Activated effector memory CD4-positive, alpha-beta T cell treated with Interleukin-2 at 50 U/mL for 16 hours (primary cell): ENCODE measurements around the gene SH2D6.
"Not testable (repeated sequence)": the region's sequence is repeated elsewhere in the genome, so short reads cannot be mapped to it uniquely, and the experiment has no call there.

ENCODE experiments used
- DNase-seq: peaks from one replicate; pipeline ENCODE4 v3.0.0-alpha.2; 2020

Gene SH2D6

DNA sequence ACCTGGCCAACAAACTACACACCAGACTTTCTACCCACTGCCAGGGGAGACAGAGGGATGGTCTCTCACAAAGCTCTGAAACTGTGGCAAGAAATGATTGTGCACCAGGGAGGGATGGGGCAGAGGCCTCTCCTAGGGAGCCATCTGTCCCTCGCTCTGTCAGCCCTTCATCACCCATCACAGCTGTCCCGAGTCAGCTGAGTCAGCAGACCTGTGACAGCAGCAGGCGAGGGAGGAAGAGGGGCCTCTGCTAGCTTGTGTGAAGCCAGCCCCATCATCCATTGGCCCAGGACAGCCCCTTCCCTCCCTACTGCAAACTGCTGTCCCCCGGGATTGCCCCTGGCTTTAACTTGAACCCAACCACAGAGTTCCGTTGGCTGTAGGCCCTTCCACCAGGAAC lies 5.0 kb downstream of the SH2D6 start:
- DNase-seq, result no peak

DNA sequence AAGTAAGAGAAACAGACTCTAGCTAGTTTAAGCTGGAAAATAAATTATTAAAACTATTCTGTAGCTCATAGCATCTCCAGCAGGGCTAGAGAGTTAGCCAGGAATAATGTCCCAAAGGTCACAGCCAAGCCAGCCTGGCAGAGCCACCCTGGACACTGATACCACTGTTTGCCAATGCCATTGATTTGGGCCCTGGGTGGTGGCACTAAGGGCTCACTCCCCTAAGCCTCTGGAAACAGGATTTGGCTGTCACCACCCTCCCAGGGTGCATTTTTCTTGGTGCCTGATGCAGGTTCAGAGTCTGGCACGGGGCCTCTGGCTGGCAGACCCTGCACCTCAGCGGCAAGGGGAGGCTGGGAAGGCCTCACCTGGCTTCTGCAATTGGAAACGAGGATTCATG lies 7.1 kb downstream of the SH2D6 start:
- no peak for DNase-seq

DNA sequence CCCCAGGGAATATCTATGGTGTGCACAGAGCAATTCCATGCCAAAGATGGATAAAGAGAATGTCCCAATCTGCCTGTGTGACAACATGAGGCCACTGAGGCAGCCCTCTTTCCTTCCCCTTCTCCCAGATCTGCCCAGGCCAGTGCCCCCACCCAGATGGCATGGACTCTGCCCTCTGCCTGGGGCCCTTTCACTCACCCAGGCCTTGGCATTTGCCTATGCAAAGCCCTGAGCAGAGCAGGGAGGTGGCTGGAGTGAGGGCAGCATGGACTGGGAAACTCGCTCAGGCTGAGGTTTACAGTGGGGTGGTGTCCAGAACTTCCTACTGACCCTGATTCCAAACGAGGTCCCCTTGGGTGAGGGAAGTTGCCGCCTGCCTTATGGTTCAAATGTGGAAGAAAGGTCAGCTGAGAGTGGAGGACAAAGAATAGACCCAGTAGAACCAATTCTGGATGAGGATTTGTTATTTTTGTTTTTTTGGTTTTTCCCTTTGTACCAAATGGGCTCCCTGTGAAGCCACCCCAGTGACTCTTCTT lies 8.9 kb downstream of the SH2D6 start:
- no peak for DNase-seq

DNA sequence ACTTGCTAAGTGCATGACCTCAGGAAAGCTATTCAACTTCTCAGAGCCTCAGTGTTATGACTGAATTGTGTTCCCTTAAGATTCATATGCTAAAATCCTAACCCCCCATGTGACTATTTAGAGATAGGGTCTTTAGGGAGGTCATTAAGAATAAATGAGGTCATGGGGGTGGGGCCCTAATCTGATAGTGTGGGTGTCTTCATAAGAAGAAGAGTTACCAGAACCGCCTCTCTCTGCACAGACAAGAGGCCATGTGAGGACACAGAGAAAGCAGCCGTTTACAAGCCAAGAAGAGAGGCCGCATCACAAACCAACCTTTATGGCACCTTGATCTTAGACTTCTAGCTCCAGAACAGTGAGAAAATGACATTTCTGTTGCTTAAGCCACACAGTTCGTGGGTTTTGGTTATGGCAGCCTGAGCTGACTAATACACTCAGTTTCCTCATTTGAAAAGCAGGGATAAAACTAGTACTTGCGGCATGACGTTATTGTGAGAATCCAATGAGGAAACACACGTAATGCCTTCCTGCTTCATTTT lies 9.9 kb downstream of the SH2D6 start:
- no peak for DNase-seq

DNA sequence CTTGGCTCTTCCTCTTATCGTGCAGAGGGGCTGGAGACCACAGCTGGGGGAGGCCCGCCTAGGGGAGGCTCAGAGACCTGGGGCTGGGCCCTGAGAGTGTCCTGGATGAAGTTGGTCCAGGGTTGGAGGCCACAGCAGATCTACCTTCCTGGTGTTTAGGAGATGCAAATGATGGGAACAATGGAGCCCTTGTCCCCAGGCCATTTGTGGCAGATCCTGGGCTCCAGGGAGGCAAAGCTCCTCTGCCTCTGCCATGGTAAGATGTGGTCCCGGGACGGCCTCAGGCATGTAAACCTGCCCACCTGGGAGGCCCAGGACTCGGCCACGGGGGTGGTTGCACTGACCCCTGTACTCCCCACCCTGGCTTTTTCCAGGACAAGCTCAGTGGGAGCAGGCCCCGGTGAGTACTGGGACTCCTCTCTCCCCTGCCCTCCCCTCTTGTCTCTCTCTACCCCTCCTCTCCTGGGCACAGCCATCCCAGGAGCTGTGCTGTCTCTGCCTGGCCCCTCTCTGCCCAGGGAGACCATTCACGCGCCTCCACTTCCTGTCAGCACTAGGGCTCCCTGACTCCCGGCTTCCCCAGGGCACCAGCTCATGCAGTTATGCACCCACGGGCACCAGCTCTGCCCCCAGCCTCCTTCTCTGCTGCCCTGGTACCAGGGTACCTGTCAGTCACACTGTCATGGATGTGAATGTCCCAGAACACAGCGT lies 10.9 kb downstream of the SH2D6 start:
- no peak for DNase-seq

DNA sequence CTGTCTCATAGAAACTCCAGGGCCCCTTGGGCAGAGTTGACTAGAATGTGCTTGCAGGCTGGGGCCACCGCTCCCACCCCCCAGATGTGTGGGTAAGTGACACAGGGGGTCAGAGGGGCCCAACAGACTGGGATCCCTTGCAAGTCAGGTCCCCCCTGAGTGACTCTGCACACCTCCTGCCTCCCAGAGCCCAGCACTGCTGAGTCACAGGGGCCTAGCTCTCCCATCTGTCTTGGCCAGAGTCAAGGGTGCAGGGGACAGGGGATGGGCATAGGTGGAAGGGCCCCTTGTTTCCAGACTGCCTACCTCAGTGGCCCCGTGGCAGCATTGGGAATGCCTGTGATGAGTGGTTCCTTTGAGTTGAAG lies 11.4 kb downstream of the SH2D6 start:
- no peak for DNase-seq

DNA sequence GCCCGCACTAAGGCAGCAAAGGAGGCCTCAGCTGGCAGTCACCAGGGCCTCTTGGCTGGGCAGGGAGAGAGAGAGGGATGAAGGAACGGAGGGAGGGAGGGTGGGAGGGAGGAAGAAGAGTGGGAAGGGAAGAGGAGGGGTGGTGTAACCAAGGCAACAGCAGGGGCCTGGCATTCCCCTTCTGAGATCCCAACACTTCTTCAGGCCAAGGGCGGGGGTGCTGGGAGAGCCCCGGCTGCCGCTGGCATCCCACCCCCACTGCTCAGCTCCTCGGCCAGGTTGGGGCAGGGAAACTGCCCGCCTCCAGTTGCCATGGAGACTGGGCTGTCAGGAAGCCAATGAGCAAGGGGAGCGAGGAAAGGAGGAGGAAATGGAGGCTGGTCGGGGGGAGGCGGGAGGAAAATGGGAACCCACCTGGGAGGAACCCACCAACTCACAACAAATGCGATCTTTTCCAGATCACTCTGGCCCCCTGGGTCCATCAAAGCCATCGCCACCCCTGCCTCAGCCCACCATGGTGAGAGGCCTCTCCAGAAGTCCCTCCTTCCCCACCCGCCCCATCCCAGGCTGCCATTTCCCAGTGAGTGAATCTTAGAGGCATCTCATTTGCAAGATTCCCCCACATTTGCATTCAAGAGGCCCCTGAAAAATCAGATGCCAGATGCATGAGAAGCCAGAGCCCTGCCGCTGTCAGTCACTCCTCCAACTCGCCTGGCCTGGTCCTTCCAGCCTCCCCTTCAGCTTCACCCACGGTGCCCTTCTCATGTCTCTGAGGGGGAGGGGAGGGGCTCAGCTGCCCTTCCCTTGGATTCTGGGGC lies 12.4 kb downstream of the SH2D6 start:
- DNase-seq, result no peak

DNA sequence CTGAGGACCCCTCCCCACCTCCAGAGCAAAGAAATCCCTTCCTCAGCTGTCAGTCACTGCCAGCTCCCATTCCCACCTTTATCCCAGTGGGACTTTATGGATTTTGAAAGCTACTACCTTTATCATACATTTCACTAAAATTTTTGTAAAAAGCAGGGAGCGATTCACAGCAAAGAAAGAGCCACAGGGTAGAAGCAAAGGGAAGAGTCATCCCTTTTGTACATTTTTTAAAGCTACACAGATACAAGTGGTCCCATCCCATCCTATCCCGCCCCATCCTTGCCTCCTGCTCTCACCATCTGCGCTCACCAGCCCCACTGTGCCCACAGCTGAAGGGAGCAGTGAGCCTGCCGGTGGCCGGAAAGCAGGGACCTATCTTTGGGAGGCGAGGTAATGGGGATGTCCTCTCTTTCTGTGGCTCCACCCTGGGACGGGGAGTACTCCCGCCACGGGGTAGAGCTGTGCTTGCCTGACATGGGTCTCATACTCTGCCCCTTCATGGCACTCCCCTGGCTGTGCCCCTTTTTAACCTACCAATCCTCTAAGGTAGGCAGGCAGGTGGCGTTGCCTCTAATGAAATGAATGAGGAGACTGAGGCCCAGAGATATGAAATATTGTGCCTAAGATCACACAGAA lies 13.2 kb downstream of the SH2D6 start:
- DNase-seq, result no peak

DNA sequence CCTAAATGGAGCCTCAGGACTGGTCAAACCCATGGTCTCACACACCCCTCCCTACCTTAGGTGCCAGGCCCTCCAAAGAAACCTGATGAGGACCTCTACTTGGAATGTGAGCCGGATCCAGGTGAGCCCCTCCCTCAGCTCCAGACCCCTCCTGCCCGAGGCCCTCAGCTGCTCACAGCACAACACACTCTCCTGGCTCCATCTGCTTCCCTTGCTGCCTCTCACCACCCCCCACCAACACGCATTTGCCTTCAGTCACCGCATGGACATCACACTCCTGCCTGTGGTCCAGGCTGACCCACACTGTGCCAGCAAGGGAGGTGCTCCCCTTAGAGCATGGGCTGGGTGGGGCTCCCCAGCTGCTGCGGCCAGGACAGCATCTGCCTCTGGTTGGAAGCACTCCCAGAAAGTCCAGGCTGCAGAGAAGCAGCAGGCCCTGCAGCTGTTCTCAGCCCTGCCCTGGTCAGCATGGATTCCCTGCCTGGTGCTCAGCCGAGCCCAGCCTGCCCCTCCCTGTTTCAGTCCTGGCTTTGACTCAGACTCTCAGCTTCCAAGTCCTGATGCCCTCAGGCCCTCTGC lies 15.1 kb downstream of the SH2D6 start:
- DNase-seq, result no peak

DNA sequence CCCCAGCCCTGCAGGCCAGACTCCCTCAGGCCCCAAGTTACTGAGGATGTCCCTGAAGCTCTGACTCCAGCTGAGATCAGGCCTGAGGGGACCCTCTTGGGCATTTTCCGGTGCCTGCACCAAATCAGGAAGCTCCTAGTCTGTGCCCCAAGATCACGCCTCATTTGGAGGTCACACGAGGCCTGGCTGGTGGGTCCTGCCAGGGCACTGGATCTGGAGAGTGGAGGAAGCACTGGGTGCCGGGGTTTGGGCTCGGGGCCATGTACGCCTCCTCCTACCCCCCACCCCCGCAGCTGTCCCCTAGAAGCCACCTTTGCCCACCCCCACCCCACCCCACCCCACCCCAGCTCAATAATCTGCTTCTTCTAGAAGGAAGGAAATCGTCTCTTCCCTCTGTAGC lies 16.2 kb downstream of the SH2D6 start:
- no peak for DNase-seq

DNA sequence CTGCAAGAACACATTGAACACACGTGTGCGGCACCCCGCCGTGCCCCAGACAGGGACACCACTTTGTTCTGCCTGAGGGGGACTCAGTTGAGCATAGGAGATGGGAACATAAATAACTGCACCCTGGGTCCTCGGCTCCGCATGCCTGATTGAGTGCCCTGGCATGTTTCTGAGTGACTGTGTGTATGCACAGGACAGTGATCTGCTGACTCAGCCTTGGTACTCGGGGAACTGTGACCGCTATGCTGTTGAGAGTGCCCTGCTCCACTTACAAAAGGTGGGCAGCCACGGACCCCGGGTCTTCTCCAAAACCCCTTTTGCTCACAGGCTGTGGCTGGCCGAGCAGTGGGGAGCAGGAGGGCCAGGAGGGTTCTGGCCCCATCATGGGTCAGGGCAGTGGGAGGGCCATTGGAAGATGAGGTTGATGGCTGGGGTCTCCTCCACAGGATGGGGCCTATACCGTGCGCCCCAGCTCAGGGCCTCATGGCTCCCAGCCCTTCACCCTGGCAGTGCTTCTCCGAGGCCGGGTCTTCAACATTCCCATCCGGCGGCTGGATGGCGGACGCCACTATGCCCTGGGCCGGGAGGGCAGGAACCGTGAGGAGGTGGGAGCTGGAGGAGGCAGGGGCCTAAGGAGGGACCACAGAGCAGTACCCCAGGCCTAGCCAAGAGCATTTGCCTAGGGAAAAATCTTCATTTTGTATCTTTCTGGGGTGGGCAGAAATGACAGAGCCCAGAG lies 16.9 kb downstream of the SH2D6 start:
- DNase-seq, result no peak

DNA sequence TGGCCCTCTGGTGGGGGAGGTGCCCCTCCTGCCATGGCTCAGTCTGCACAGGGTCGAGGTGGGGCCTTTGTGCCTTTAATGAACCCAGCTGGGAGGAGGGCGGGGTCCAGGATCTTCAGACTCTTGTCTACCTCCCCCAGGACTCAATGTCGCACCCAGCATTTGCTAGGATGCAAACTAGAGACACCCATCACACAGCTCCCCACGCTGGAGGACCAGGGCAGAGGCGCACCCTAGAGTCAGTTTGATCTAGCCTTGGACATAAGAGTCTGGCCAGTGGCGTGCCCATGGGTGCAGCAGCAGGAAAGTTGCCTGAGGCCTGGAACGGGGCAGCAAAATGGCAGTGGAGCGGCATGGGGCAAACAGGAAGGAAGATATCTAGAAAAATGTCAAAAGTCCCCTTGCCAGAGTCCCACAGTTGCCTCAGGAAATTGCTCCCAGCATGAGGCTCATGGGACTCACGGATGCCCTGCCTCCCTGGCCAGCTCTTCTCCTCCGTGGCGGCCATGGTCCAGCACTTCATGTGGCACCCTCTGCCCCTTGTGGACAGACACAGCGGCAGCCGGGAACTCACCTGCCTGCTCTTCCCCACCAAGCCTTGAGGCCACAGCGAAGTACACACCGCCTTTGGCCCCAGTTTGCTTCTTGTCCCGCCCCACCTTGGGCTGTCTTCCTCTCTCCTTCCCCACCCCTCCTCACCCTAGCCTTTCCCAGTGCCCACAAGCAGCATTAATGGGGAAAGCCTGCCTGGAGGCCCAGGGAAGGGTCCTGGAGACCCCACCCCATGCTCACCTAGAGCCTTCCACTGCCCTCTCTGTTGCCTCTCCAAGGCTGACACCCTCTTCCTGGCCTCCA lies 17.7 kb downstream of the SH2D6 start:
- DNase-seq, result no peak

DNA sequence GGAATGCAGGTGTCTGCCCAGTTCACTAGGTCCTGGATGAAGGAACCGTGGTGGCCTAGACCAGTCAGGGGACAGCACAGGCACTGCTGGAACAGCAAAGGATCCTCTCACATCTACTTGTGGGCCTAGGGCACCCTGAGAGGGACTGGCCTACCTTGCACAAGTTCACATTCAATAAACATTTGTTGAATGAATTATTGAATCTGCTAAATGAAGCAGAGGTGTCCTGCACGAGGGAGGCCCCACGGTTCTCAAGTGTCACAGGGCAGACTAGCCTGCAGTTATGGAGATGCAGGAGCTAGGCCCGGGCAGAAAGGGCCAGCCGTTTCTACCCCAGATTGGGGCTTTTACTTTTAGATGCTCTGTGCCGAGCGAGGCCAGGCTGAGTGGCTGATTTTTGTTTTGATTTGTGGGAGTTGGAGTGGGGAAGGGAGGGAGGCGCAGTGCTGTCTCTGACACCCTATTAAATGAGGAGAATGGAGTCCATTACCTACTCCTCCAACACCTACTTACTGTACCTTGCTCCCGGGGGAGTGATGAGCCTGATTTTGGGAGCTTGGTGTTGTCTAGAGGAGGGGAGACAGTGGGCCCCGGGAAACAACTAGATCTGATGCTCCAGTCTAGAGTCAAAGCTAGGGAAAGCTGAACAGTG lies 18.4 kb downstream of the SH2D6 start:
- no peak for DNase-seq

DNA sequence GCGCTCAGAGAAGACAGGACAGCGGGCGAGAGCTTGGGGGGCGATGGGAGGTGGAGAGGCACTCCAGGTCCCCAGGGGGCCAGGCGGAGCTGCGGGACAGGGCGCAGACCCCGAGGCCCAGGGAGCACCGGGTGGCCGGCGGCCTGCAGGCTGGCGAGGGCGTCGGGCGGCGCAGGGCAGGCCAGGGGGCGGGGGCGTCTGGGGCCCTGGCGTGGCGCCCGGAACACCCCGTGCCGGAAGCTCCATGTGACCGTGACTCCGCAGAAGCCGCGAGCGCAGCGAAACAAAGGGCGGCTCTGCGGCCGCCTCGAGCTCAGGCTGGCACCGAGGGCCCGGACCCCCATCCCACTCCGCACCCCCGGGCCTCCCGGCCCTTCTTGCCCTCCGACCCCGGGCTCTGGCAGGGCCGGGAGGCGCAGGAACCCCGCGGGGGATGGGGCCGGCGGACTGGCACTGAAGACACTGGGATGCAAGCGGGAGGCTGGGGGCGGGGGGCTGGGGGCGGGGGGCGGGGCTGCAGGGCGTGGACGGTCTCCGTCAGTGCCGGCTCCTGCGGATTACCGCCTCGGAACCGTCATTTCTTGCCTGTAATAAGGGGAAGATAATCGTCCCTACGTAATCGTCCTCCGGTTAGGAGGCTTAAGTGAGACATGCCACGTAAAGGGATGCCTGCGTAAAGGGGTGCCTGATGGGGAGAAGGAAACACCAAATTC lies 19.1 kb downstream of the SH2D6 start:
- peak; percentile 67 for DNase-seq

DNA sequence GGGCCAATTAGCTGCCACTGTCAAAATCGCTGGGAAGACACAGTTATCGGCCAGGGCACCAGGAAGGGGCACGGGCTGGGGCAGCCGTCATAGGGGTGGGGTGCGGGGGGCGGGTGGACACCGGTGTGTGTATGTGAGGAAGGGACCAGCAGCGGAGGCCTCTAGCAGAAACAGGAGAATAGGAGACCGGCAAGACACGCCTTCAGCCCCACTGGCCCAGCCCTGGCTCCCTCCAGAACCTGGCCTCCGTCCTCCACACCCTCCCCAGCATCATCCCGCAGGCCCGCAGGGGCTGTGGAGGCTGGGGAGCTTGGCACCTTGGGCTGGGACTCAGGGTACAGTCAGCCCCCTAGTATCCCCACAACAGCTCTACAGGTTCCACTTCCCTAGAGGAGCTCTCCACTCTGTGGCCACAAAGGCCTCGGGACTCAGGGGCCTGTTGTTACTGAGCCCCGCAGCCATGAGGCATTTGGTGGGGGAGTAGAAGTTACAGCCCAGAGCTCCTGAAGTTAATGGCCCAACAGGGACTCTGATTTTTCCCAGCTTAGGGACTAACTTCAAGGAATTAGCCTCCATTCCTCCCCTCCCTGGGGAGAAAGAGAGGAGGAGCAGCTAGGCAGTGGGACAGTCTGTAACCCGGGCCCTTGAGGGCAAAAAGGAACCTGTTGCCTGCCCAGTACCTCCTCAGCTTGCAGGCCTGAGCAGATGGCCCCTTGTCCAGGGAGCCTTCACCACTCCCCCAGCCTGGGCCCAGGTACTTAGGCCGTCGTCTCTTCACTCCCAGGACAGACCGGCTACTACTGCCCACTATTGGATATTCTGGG lies 19.9 kb downstream of the SH2D6 start:
- DNase-seq, result no peak

DNA sequence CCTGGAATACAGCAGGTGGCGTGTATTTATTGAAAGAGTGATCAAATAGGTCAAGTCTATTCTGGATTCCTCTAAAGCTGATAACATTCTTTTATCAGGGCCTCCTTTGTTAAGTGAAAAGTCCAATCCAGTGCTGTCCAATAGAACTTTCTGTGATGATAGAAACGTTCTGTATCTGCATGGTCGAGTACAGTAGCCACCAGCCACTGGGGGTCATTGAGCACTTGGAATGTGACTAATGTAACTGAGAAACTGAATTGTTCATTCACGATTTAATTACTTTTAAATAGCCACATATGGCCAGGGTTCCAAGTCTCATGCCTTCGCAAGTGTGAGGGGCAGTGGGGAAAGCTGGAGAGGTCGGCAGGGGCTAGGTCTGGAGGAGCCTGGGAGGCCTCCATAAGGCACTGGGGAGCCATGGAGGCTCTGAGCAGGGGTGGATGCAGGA lies 20.5 kb downstream of the SH2D6 start:
- DNase-seq, result no peak

DNA sequence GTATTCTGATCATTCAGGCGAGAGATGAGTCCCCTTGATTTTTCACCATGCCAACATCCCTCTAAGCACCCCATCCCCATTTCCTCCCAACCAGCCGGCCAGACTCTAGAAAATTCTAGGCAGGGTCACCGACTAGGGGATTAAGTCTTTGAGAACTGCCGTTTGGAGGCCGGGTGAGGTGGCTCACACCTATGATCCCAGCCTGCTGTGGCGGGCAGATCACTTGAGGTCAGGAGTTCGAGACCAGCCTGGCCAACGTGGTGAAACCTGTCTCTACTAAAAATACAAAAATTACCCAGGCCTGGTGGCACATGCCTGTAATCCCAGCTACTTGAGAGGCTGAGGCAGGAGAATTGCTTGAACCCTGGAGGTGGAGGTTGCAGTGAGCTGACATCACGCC lies 21.1 kb downstream of the SH2D6 start:
- not testable (repeated sequence) for DNase-seq

DNA sequence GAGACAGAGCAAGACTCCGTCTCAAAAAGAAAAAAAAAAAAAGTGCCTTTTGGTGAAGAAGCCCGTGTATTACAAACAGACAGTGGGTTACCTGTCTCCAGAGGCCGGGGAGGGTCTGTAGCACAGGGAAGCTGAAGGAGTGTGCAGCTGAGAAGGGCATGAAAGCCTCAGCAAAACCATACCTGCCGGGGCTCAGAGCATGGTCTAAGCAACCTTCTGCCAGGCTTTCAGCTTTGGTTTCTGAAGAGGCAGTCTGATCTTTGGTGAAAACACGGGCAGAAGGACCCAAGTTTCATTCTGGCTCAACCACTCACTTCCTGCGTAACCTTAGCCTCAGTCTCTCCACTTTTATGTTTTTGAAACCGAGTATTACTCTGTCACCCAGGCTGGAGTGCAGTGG lies 21.5 kb downstream of the SH2D6 start:
- DNase-seq, result no peak

DNA sequence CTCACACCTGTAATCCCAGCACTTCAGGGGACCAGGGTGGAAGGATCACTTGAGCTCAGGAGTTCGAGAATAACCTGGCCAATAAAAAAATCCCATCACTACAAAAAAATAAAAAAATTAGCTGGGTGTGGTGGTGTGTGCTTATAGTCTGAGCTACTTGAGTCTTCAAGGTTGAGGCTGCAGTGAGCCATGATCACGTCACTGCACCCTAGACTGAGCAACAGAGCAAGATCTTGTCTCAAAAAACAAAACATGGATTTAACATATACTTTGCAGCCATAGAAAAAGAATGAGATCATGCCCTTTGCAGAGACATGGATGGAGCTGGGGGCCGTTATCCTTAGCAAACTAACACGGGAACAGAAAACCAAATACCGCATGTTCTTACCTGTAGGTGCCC lies 22.2 kb downstream of the SH2D6 start:
- no peak for DNase-seq
